G401 (cell line): Measurements from ENCODE around the gene CTNND2. TPM values are rescaled to one million over a fixed set of nuclear protein-coding genes. Genes with fewer than 3 reads are reported as not detected.
A peak's percentile ranks its signal among the peaks of the same experiment; 100 is the strongest.
"Not testable (repeated sequence)": the region's sequence is repeated elsewhere in the genome, so short reads cannot be mapped to it uniquely, and the experiment has no call there.

Source experiments
- DNase-seq: peaks from one replicate; pipeline ENCODE4 v3.0.0-alpha.2; 2015; ENCODE audit warnings: low spot score
- in situ Hi-C: cut with HindIII; loops from 2 replicates; pipeline ENCODE4 v1.10.0; 2016; ENCODE audit warnings: low sequenced_read_pairs, mixed read lengths
- total RNA-seq: library from RNA; depleted of rRNA; stranded (reverse); fragments of >200 nt; shearing (Covaris generic); gene quantifications from 2 replicates; pipeline ENCODE4 v1.2.3, GENCODE V29; 2014

Gene CTNND2
- total RNA-seq, 1 experiment from 2014 or later = not detected

DNA sequence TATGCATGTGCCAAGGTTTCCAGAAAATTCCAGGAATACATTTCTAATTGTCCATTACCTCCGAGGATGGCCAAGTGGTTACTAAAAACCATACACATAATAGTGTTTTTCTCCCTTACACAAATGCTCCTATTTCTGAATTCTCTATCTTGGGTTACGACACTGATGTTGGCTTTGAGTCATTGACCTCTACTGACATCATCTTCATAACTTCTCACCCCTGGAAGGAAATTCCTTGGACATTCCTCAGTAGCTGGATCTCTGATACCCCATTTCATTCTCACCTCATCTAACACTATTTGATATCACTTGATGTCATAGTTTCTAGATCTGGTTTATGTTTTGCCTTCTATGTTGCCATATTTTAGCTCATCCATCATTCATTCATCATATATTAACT is 287.2 kb downstream of the CTNND2 start:
- in situ Hi-C loops = no loop called here
- no peak for DNase-seq

DNA sequence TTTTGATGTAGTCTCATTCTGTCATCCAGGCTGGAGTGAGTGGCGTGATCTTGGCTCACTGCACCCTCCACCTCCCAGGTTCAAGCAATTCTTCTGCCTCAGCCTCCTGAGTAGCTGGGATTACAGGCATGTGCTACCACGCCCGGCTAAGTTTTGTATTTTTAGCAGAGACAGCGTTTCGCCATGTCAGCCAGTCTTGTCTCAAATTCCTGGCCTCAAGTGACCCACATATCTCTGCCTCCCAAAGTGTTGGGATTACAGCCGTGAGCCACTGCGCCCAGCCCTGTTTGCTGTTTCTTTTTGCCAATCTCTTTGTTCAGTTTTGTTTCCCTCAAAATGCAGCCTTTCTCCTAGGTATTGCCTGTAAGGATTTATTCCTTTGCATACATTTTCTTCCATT is 287.6 kb downstream of the CTNND2 start:
- DNase-seq, in situ Hi-C loops: not testable (repeated sequence)

DNA sequence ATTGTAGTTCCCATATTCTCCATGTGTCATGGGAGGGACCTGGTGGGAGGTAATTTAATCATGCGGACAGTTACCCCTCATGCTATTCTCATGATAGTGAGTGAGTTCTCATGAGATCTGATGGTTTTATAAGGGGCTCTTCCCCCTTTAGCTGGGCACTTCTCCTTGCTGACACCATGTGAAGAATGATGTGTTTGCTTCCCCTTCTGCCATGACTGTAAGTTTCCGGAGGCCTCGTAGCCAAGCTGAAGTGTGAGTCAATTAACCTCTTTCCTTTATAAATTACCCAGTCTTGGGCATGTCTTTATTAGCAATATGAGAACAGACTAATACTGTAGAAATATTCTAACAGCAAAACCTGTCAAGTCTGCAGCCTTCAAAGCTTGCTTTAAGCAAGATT is 293.2 kb downstream of the CTNND2 start:
- in situ Hi-C loops = no loop called here
- no peak for DNase-seq

DNA sequence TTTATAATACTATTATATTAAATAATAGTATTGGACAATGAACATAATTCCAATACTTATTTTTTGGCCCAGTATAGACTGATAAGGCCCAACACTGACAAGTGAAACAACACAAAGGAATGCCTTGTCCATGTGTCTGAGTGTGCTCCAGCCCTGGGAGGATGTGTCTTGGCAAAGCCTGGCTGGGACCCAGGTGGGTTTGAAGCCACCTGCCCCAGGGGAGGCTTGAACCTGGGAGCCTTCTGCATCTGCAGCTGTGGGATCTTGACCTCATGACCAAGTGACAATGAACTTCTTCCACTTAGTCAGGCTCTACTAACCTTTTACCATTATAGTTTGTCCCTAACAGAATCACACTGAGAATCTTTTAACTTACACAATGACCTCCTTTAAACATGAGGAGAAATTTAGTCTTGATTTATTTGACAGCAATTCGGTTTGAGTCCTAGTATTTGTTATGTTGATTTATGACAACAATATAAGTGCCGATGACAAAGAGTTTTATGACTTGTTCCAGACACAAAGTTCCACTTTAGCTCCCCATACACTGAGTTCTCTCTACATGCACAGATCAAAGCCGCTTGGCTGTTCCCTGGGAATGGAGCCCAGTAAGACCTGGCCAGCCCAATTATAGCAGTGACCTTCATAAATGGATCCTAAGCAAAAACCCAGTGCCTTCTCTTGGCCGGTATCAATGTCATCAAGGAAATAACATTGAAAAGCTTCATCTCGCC is 294.5 kb downstream of the CTNND2 start:
- in situ Hi-C loops = no loop called here
- DNase-seq = no peak

DNA sequence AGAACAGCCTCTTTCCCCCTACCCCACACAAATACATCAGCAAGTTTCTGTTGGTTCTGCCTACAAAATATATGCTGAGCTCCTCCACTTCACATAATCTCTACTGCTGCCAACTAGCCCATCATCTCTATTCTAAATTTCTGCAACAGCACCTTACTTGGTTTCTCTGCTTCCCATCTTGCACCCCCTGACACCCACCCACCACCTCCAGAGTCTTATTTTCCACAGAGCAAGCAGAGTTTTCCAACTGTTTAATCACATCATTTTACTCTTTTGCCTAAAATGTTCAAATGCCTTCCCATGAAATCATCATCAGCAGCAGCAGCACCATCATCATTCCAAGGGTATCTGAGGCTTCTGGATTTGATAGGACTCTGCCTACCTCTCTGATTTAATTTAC is 295.7 kb downstream of the CTNND2 start:
- DNase-seq = no peak
- in situ Hi-C loops = no loop called here

DNA sequence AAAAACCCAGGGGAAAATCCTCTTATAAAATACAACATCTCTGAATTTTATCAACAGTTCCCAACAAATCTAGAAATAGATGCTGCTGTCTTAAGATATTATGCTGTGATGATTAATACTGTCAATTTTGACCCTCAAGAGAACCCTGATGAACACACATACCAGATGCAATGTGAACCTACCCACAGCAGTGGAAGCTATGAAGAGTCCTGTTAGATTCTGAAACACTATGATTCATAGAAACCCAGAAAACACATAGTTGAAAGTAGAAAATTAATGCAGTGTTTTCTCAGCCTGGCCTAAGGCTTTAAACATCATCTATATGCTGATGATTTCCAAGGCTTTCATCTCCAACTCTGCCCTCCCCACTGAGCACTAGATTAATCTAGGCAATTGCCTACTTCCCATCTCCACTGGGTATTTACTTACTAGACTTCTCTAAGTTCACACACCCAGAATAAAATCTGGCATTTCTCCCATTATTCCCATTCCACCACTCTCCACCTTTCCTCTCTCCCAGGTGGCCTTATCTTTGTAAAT is 296.2 kb downstream of the CTNND2 start:
- no peak for DNase-seq
- in situ Hi-C loops = no loop called here

DNA sequence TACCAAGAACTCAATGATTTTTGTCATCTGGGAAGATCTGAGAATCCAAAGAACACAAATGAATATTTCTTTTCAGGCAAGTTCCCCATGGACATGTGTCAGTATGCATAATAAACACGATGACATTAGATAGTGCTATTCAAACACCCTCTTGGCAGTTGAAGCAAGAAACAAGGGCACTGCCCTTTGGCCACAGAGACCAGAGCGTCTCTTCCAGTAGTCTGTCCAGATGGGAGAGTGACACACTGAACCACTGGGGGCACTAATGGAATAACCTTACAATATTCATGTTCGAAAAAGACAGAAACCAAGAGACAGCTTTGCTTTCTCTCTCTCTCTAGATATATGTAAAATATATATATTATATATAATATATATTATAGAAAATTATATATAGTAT is 301.9 kb downstream of the CTNND2 start:
- DNase-seq = no peak
- in situ Hi-C loops = no loop called here

DNA sequence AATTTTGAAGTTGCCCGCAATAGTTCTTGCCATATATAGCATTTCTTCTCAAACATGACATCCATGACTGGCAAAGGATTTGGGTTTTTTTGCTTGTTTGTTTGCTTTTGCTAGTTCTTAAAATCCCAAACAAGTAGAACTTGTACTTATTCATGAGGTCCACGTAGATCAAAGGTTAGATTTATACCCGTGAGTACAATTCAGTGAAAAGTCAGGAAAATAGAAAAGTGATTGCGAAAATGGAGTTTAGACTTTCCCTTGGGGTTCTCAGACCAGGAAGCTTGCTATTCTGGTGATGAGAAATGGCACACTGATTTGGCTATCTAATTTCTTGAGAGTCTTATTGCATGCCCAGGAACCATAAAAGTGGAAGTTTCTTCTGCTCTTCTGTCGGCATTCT is 304.7 kb downstream of the CTNND2 start:
- in situ Hi-C loops = no loop called here
- DNase-seq = no peak

DNA sequence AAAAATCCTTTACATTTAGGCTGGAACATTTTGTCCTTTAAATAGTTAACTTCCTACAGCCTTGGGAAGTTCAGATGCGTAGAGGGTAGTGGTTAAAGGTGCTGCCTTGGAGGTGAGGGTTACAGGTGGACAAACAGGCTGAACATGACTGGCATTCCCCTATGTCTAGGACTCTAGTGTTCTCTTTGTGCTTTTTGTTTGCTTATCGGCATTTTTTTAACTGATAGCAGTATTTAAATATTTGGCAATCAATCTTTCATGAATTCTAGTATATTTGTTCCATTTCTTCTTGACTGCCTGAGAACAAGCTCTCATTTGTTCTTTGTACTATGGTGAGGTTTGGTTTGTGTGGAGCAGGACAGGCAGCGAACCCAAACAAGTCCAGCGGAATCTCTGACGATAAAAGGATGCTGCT is 307.6 kb downstream of the CTNND2 start:
- in situ Hi-C loops = no loop called here
- no peak for DNase-seq

DNA sequence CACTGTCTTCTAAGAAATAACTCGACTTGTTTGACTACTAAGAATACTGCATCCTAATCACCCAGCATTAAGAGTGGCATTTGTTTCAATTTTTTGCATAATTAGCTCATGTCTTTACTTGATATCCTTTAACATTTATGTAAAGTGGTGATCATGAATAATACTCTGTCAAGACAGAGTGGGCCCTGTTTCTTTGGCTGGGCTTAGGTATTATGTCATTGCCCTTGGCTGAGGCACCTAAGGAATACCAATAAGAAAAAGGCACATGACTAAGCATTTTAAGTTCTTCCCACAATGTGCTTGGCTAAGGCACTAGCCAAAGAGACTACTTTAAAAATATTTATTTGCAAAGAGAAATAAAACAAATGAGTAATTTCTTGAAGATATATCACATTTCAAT is 308.1 kb downstream of the CTNND2 start:
- in situ Hi-C loops = no loop called here
- peak; percentile 22 for DNase-seq

DNA sequence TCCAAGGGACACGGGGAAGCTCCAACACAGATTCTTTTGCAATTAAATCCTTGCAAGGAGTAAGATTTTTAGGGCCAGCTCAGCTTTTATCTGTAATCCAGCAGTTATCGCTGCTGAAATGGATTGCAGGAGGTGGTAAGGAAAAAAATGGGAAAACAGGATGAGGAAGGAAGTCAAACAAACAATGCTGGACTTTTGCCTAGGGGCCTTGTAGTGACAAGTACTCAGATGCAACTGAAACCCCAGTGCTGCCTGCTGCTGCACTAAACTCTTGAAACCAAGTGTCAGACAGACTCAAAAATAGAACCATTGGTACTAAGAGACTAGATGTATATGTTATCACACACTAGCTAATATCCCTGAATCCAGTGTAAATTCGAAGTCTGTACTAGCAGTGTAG is 309.2 kb downstream of the CTNND2 start:
- in situ Hi-C loops = no loop called here

DNA sequence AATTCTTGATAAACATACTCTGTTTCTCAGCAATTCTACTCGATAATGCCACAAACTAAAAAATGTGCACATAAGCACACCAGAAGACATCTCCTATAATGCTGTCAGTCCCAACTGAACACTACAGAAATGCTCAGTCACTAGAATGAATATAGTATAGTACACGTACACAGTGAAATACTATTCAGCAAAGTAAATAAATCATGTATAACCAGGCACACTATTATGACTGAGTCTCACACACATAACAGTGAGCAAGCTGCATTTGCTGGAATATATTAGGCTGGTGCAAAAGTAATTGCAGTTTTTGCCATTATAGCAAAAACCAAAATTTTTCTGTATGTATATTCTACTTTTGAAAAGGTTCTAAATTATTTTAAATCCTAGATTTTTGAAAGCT is 310.2 kb downstream of the CTNND2 start:
- no peak for DNase-seq
- in situ Hi-C loops = no loop called here

More for the DNA sequence above, 309.2 kb downstream of the CTNND2 start:
- peak; percentile 39 for DNase-seq

DNA sequence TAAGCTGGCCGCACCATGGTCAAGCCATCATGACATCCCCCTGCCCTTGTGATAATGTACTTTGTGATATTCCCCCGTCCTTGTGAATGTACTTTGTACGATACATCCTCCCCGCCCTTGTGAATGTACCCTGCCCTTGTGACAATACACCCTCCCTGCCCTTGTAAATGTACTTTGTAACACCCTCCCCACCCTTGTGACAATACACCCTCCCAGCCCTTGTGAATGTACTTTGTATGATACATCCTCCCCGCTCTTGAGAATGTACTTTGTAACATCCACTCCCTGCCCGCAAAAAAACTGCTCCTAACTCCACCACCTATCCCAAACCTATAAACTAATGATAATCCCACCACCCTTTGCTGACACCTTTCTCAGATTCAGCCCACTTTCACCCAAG is 313.8 kb downstream of the CTNND2 start:
- no peak for DNase-seq
- in situ Hi-C loops = no loop called here

DNA sequence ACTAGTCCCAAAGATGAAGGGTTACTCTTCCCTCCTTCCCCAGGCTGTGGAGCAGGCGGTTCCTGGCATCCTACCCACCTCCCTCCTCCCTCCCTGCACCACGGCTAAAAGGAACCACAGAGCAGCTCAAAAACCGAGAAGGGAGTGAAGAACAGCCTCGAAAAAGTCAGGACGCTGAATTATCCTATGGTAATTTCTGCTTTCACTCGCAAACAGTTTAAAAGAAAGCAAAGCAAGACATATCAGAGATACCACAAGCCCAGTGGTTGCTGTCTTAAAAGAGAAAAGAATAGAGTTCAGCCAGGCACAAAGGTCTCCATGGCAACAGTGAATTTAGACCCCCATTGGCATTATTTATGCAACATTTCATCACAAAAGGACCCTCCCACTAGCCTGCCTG is 315.4 kb downstream of the CTNND2 start:
- in situ Hi-C loops = no loop called here
- peak; percentile 69 for DNase-seq

DNA sequence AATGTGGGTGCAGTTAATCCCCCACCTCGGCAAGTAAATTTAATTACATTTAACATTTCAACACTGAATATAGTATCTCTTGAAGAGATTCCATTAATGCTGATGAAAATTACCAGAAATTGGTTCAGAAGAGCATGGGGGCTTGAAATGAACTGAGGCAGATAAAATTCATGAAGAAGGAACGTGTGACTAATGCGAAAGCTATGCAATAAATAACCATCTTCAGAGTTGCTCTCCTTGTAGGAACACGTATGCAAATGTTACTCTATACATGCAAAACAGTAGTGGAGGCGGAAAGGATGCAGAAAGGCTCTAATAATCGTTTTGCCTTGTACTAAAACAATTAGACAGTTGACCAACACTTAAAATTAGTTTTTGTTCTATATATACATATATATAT is 320.2 kb downstream of the CTNND2 start:
- in situ Hi-C loops = no loop called here
- DNase-seq = no peak

DNA sequence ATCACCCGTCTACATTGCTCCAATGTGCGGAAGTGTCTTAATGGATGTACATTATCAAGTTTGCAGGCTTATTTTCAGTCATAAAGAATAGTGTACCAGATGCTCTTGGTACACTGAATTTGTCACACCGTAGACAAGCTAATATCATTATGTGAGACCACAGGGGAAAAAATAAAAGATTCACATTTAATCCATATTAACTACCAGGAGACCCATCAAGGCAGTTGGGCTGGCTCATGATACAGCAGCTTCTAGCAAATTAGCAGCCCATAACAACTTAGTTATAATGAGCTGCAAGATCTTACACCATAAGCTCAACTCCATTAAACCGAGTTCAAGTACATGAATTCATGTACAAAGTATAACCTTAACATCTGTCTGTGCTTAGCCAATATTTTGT is 324.9 kb downstream of the CTNND2 start:
- no peak for DNase-seq
- in situ Hi-C loops = no loop called here

DNA sequence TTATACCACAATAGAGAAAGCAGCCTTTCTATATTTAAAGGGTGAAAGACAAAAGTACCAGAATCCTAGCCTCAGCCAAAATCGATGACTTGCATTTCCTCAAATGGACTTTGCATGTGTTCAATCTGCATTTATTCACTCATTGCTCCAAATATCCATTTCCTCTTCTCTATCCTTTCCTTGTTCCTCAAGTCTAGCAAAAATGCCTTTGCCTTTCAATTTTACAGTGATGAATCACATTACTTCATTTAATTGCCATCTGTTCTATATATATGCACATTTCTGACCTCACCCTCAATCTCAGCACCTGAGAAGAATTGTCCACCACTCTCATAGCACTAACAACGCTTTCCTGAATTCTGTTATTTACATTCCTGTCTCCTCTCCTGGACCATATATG is 329.5 kb downstream of the CTNND2 start:
- in situ Hi-C loops = no loop called here

DNA sequence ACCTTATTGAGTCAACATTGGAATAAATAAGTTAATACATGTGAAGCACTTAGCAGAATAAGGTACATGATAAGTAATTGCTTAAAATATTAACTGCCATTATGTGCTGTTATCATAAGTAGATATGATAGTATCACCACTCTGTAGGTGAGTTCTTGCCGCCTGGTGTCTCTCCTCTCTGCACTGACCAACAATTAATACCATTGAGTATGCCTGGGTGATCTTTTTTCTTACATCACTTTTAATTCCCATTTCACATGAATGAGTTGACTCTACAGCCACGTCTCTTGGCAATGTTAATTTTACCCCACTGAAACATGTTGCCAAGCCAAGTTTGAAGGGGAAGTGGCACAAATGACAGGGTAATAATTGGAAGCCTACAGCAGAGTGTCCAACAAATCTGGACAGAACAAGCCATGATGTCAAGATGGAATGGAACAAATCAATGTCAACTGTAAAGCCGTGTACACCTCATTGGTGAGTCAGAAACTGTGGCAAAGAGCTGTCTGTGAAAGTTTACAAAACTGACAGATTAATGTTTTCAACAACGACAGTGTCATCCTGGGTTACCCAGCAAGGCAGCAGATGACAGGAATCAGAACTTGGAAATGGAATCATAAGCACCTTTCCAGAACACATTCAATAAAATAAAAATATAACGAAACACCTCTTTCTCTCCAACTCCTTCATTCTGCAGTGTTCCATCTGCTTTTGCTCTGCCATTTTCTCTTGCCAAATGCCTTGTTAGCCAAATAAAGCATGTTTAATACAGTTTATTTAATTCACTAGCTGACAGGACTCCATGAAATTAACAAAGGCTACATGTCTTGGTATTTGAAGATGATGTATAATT is 330.9 kb downstream of the CTNND2 start:
- no peak for DNase-seq
- in situ Hi-C loops = no loop called here

More for the DNA sequence above, 329.5 kb downstream of the CTNND2 start:
- DNase-seq = no peak

DNA sequence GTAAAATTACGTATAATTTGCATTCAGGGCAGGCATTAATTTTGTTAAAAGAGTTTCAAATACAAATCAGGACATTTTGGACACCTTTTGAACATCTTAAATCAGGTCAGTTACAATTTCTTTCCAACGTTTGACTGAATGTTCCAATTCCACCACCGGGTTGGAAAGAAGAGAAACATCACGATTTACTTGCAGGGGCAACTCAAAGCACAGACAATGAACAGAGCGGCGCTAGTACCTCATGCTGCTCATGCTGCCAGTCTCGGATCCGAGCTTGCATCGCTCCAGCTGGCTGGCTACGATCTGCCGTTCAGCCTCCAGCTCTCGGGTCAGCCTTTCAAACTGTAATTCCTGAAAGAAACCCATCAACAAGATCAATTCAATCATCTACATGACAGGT is 339.5 kb downstream of the CTNND2 start:
- peak; percentile 84 for DNase-seq
- in situ Hi-C loops = no loop called here

DNA sequence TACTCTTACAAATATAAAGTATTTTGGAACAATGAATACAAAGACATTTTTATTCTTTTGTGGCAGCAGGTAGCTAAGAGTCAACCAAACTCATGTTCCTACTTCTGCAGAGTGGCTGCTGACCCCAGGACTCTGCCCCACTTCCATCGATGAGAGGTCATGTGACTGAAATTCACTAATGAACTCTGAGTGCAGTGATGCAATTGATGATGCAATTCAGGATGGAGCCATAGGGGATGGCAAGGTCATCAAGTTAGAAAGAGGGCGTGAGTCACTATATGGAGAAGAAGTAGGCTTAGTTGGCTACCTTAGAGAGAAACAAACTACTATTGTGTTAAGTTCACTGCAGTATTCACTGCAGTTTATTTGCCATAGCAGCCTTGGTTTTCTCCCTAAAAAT is 340.4 kb downstream of the CTNND2 start:
- in situ Hi-C loops = no loop called here
- no peak for DNase-seq
